HepG2 (cell line): ENCODE results near the gene OVCH2. TPM values are rescaled to one million over a fixed set of nuclear protein-coding genes. Genes with fewer than 3 reads are reported as not detected.

Experiments
- CREB1 ChIP-seq, 2 experiments: fragments of 450-650 bp in 1 of 2; IDR thresholded peaks; 2 replicates each; pipeline ENCODE4 v1.6.1; 2016 to 2017; ENCODE audit warnings: control low read depth in 1 of 2, mild to moderate bottlenecking in 1 of 2, missing compliant biosample characterization in 1 of 2, missing genetic modification characterization in 1 of 2
- HMG20A ChIP-seq: IDR thresholded peaks from 2 replicates; pipeline ENCODE4 v1.6.1; 2016; ENCODE audit warnings: borderline replicate concordance
- HNF4G ChIP-seq, 2 experiments: sonication (generic) in 1 of 2; formaldehyde crosslinking in 1 of 2; IDR thresholded peaks; 2 replicates each; pipeline versions ENCODE4 v1.4.0 to v1.6.1; 2011 to 2020; ENCODE audit warnings: borderline replicate concordance in 2 of 2, low read depth in 2 of 2, mild to moderate bottlenecking in 2 of 2, low read length in 1 of 2, missing genetic modification reagents in 1 of 2, moderate library complexity in 1 of 2
- MATR3 ChIP-seq: sonication (generic); formaldehyde crosslinking; IDR thresholded peaks from 2 replicates; pipeline ENCODE4 v1.4.0; 2020; ENCODE audit warnings: missing genetic modification reagents
- NFIB ChIP-seq: sonication (generic); formaldehyde crosslinking; IDR thresholded peaks from 2 replicates; pipeline ENCODE4 v1.9.0; 2021; ENCODE audit warnings: missing genetic modification reagents, mild to moderate bottlenecking, borderline replicate concordance
- NFKBIZ ChIP-seq: IDR thresholded peaks from 2 replicates; pipeline ENCODE4 v1.6.1; 2018; ENCODE audit warnings: missing genetic modification reagents, missing compliant biosample characterization
- SMAD9 ChIP-seq: sonication (generic); formaldehyde crosslinking; IDR thresholded peaks from 2 replicates; pipeline ENCODE4 v1.5.1; 2020; ENCODE audit warnings: mild to moderate bottlenecking, missing genetic modification reagents
- SPEN ChIP-seq: sonication (generic); formaldehyde crosslinking; IDR thresholded peaks from 2 replicates; pipeline ENCODE4 v1.5.1; 2020; ENCODE audit warnings: low read depth, mild to moderate bottlenecking, missing genetic modification reagents
- TCF7 ChIP-seq: sonication (generic); IDR thresholded peaks from 2 replicates; pipeline ENCODE4 v1.6.1; 2016; ENCODE audit warnings: antibody characterized with exemption, low read depth
- ZNF10 ChIP-seq: sonication (generic); formaldehyde crosslinking; IDR thresholded peaks from 2 replicates; pipeline ENCODE4 v1.4.0; 2020; ENCODE audit warnings: mild to moderate bottlenecking, low read depth, missing genetic modification reagents, borderline replicate concordance
- ZNF44 ChIP-seq: sonication (generic); formaldehyde crosslinking; IDR thresholded peaks from 2 replicates; pipeline ENCODE4 v1.5.1; 2020; ENCODE audit warnings: mild to moderate bottlenecking, missing genetic modification reagents
- ZNF549 ChIP-seq: sonication (generic); formaldehyde crosslinking; IDR thresholded peaks from 2 replicates; pipeline ENCODE4 v1.5.0; 2020; ENCODE audit warnings: missing genetic modification reagents
- ZNF607 ChIP-seq: sonication (generic); formaldehyde crosslinking; IDR thresholded peaks from 2 replicates; pipeline ENCODE4 v1.5.1; 2020; ENCODE audit warnings: missing genetic modification reagents, mild to moderate bottlenecking, borderline replicate concordance
- ZNF75D ChIP-seq: sonication (generic); formaldehyde crosslinking; IDR thresholded peaks from 2 replicates; pipeline ENCODE4 v1.8.1; 2023; ENCODE audit warnings: missing genetic modification reagents, mild to moderate bottlenecking, borderline replicate concordance
- ZNF761 ChIP-seq: sonication (generic); formaldehyde crosslinking; conservative IDR thresholded peaks from 2 replicates; pipeline ENCODE4 v1.4.0; 2020; ENCODE audit warnings: mild to moderate bottlenecking, missing genetic modification reagents
- ZNF788 ChIP-seq: sonication (generic); formaldehyde crosslinking; IDR thresholded peaks from 2 replicates; pipeline ENCODE4 v1.5.0; 2020; ENCODE audit warnings: mild to moderate bottlenecking, missing genetic modification reagents, borderline replicate concordance
- ZSCAN20 ChIP-seq: sonication (generic); formaldehyde crosslinking; IDR thresholded peaks from 2 replicates; pipeline ENCODE4 v1.4.0; 2020; ENCODE audit warnings: missing genetic modification reagents, mild to moderate bottlenecking, borderline replicate concordance
- polyA plus RNA-seq, 8 experiments: library from polyadenylated mRNA; depleted of rRNA in 3 of 8; stranded (reverse) in 7 of 8; unstranded in 1 of 8; fragments of >200 nt; fragmentation: Illumina TruSeq in 4 of 8; extraction: Trizol in 4 of 8; gene quantifications; 2 replicates each; pipeline versions ENCODE4 v1.2.1 to v1.2.3, GENCODE V29; 2011 to 2016; ENCODE audit warnings: low read depth in 4 of 8, missing spikeins in 1 of 8, mixed read lengths in 1 of 8; ENCODE audit not compliant: insufficient read depth in 1 of 8
- total RNA-seq, 5 experiments: library from RNA; depleted of rRNA; stranded (reverse); fragments of >200 nt; fragmentation: Illumina TruSeq; extraction: Trizol; gene quantifications; 2 replicates each; pipeline ENCODE4 v1.2.3, GENCODE V29; 2016; ENCODE audit warnings: low read depth in 1 of 5
- TF ChIP-seq, protein P1 (sequence below): sonication (generic); formaldehyde crosslinking; IDR thresholded peaks from 2 replicates; pipeline ENCODE4 v1.8.0; 2022; ENCODE audit warnings: mild to moderate bottlenecking, missing genetic modification reagents, moderate library complexity
- TF ChIP-seq, protein P2 (sequence below): sonication (generic); formaldehyde crosslinking; IDR thresholded peaks from 2 replicates; pipeline ENCODE4 v1.5.1; 2020; ENCODE audit warnings: mild to moderate bottlenecking, missing genetic modification reagents, borderline replicate concordance
- TF ChIP-seq, protein P3 (sequence below): sonication (generic); formaldehyde crosslinking; IDR thresholded peaks from 2 replicates; pipeline ENCODE4 v1.5.0; 2020; ENCODE audit warnings: missing genetic modification reagents
- TF ChIP-seq, protein P4 (sequence below): IDR thresholded peaks from 2 replicates; pipeline ENCODE4 v1.6.1; 2016

The OVCH2 gene
- total and polyA plus RNA-seq, 2 of the 13 experiments (the other 11 are each of a cell fraction or from before 2014, with no cell fraction given), result not detected

DNA sequence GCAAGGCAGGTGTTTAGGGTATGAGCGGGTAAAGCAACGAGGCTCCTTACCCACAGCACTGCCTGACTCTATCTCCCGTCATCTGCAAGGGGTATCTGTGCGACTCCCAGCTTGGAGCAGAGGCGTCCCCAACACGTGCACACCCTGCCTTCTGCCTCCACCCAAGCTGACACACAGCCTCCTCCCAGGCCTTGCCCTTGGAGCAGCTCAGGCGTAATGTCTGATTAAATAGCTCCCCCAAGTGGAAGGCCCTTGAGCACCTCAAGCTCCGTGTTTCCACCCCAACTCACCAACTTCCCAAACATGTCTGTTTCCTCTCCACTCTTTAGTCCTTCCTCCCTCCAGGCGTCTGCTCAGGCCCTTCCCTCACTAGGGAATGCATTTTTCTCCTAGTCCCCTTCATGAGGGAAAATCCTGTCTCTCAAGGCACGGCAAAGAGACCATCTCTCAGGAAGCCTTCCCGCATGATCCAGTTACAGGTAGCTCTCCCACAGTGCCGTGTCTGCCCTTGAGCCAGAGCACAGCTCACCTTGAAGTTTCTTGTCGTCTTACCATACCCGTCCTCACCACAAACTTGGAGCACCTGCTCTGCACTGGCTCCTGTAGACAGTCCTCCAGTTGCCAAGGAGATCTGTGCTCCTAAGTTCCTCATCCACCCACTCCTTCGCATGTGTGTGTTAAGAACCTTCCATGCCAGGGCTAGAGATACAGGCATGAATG lies 48.8 kb downstream of the OVCH2 start (continued):
- no peak for TF ChIP-seq ZNF549
- peak; percentile 23; the same call in 1 of the 2 replicates for TF ChIP-seq SPEN (CRISPR knock-in tag)
- no peak for TF ChIP-seq ZNF75D (CRISPR knock-in tag)
- TF ChIP-seq, protein P1, sequence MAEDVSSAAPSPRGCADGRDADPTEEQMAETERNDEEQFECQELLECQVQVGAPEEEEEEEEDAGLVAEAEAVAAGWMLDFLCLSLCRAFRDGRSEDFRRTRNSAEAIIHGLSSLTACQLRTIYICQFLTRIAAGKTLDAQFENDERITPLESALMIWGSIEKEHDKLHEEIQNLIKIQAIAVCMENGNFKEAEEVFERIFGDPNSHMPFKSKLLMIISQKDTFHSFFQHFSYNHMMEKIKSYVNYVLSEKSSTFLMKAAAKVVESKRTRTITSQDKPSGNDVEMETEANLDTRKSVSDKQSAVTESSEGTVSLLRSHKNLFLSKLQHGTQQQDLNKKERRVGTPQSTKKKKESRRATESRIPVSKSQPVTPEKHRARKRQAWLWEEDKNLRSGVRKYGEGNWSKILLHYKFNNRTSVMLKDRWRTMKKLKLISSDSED (CRISPR knock-in tag), result no peak
- no peak for TF ChIP-seq MATR3 (CRISPR knock-in tag)
- TF ChIP-seq ZNF761 (CRISPR knock-in tag), result no peak
- TF ChIP-seq TCF7, result no peak
- TF ChIP-seq HNF4G (IDR thresholded peaks at IDR 0.05; ENCODE audit: borderline replicate concordance, low read depth, low read length), result no peak
- no peak for TF ChIP-seq HNF4G (CRISPR knock-in tag; IDR thresholded peaks at IDR 0.05; ENCODE audit: borderline replicate concordance, low read depth)
- TF ChIP-seq CREB1 (IDR thresholded peaks at IDR 0.05), result no peak
- no peak for TF ChIP-seq CREB1 (CRISPR knock-in tag; IDR thresholded peaks at IDR 0.05)
- TF ChIP-seq, protein P2, sequence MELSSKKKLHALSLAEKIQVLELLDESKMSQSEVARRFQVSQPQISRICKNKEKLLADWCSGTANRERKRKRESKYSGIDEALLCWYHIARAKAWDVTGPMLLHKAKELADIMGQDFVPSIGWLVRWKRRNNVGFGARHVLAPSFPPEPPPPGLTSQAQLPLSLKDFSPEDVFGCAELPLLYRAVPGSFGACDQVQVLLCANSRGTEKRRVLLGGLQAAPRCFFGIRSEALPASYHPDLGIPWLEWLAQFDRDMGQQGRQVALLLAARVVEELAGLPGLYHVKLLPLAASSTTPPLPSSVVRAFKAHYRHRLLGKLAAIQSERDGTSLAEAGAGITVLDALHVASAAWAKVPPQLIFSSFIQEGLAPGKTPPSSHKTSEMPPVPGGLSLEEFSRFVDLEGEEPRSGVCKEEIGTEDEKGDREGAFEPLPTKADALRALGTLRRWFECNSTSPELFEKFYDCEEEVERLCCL (CRISPR knock-in tag), result no peak
- TF ChIP-seq ZNF788 (CRISPR knock-in tag), result peak; percentile 38; the same call in 1 of the 2 replicates
- TF ChIP-seq SMAD9 (CRISPR knock-in tag), result no peak
- no peak for TF ChIP-seq ZNF10 (CRISPR knock-in tag)
- TF ChIP-seq NFIB (CRISPR knock-in tag), result no peak
- TF ChIP-seq, protein P3, sequence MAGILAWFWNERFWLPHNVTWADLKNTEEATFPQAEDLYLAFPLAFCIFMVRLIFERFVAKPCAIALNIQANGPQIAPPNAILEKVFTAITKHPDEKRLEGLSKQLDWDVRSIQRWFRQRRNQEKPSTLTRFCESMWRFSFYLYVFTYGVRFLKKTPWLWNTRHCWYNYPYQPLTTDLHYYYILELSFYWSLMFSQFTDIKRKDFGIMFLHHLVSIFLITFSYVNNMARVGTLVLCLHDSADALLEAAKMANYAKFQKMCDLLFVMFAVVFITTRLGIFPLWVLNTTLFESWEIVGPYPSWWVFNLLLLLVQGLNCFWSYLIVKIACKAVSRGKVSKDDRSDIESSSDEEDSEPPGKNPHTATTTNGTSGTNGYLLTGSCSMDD (CRISPR knock-in tag), result no peak
- TF ChIP-seq ZNF44, result no peak
- no peak for TF ChIP-seq HMG20A (CRISPR knock-in tag)
- no peak for TF ChIP-seq ZNF607
- no peak for TF ChIP-seq NFKBIZ (CRISPR knock-in tag)
- no peak for TF ChIP-seq ZSCAN20
- TF ChIP-seq, protein P4, sequence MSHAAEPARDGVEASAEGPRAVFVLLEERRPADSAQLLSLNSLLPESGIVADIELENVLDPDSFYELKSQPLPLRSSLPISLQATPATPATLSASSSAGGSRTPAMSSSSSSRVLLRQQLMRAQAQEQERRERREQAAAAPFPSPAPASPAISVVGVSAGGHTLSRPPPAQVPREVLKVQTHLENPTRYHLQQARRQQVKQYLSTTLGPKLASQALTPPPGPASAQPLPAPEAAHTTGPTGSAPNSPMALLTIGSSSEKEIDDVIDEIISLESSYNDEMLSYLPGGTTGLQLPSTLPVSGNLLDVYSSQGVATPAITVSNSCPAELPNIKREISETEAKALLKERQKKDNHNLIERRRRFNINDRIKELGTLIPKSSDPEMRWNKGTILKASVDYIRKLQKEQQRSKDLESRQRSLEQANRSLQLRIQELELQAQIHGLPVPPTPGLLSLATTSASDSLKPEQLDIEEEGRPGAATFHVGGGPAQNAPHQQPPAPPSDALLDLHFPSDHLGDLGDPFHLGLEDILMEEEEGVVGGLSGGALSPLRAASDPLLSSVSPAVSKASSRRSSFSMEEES (CRISPR knock-in tag), result no peak
